PFSK-1 (cell line): ENCODE measurements around the gene FUT7.

Source experiments
- FOXP2 ChIP-seq: optimal IDR thresholded peaks from 2 replicates; pipeline ENCODE3; 2011; ENCODE audit warnings: borderline replicate concordance, control low read depth, inconsistent platforms; ENCODE audit not compliant: insufficient read depth; ENCODE audit errors: extremely low read length, extremely low read depth
- POLR2AphosphoS5 ChIP-seq: IDR thresholded peaks from 2 replicates; pipeline ENCODE4 v1.6.1; 2012; ENCODE audit warnings: low read depth, mild to moderate bottlenecking, control low read depth, low read length, moderate library complexity
- REST ChIP-seq, 2 experiments: IDR thresholded peaks; 2 replicates each; pipeline versions ENCODE4 v1.6.1 to v1.8.0; 2011 to 2012; ENCODE audit warnings: low read depth in 2 of 2, low read length in 2 of 2, control low read depth in 1 of 2, inconsistent platforms in 1 of 2, mild to moderate bottlenecking in 1 of 2, moderate library complexity in 1 of 2; ENCODE audit not compliant: insufficient read depth in 1 of 2
- SIN3A ChIP-seq: IDR thresholded peaks from 2 replicates; pipeline ENCODE4 v1.6.1; 2012; ENCODE audit warnings: mild to moderate bottlenecking, low read length, moderate library complexity, borderline replicate concordance; ENCODE audit not compliant: insufficient read depth
- TAF1 ChIP-seq: IDR thresholded peaks from 2 replicates; pipeline ENCODE4 v1.6.1; 2012; ENCODE audit warnings: low read length, control low read depth, borderline replicate concordance; ENCODE audit not compliant: insufficient read depth

The FUT7 gene

GRCh38 chr9:137032858-137033257, 970 bp upstream of the FUT7 start:
- TF ChIP-seq SIN3A (no peak), REST (IDR thresholded peaks at IDR 0.05; ENCODE audit: insufficient read depth in 1 of 2, low read depth in 2 of 2, low read length in 2 of 2) (no peak), POLR2AphosphoS5 (no peak), TAF1 (no peak), FOXP2 (no peak)

- TF ChIP-seq FOXP2 (no peak), SIN3A (no peak)
Observed at GRCh38 chr9:137030538-137031527, 1.1 kb downstream of the FUT7 start.

GRCh38 chr9:137030006-137030405, 1.9 kb downstream of the FUT7 start:
- TF ChIP-seq REST (IDR thresholded peaks at IDR 0.05; ENCODE audit: insufficient read depth in 1 of 2, low read depth in 2 of 2, low read length in 2 of 2), result no peak
- TF ChIP-seq FOXP2, result no peak
- no peak for TF ChIP-seq SIN3A
- no peak for TF ChIP-seq TAF1
- TF ChIP-seq POLR2AphosphoS5, result no peak

GRCh38 chr9:137029058-137029936, 2.6 kb downstream of the FUT7 start:
- TF ChIP-seq FOXP2 (no peak), POLR2AphosphoS5 (no peak), SIN3A (no peak), TAF1 (no peak), REST (IDR thresholded peaks at IDR 0.05; ENCODE audit: insufficient read depth in 1 of 2, low read depth in 2 of 2, low read length in 2 of 2) (no peak)
